B cell (primary cell): Measurements from ENCODE around the gene TENM4. TPM values are rescaled to one million over a fixed set of nuclear protein-coding genes. Genes with fewer than 3 reads are reported as not detected.
"Not testable (repeated sequence)": the region's sequence is repeated elsewhere in the genome, so short reads cannot be mapped to it uniquely, and the experiment has no call there.

Experiments used
- ATAC-seq: fragments of 200-7000 bp; cut with Tn5 transposase; one replicate; pipeline ENCODE4 v1.10.0; 2021; ENCODE audit warnings: low read depth, mild to moderate bottlenecking, moderate number of reproducible peaks, moderate library complexity
- CTCF ChIA-PET: fragments of 350-600 bp; sonication (Branson Sonifier 250); formaldehyde crosslinking; loops from one replicate; lab custom pipeline; 2021; ENCODE audit warnings: antibody characterized with exemption, inconsistent platforms; lab: Charles Lee
- POLR2A ChIA-PET: fragments of 350-600 bp; sonication (Branson Sonifier 250); formaldehyde crosslinking; loops from one replicate; lab custom pipeline; 2021; ENCODE audit warnings: antibody characterized with exemption; lab: Charles Lee
- DNase-seq: peaks from one replicate; pipeline ENCODE4 v3.0.0; 2013
- H2AFZ ChIP-seq: 2 replicates; pipeline ENCODE4 v1.6.1; 2012; ENCODE audit warnings: mild to moderate bottlenecking, low read depth, low read length; ENCODE audit not compliant: insufficient read depth, poor library complexity, severe bottlenecking
- H3K27ac ChIP-seq, 2 donors: 1 replicate in 1 of 2; 2 replicates in 1 of 2; pipeline ENCODE4 v1.5.1; 2012 to 2013; ENCODE audit warnings: low read length in 2 of 2, mild to moderate bottlenecking in 2 of 2, moderate library complexity in 1 of 2
- H3K27me3 ChIP-seq, 4 experiments: fragments of 200-600 bp in 1 of 4; sonication (generic) in 1 of 4; replicated peaks in 1 of 4; 1 replicate in 2 of 4; 2 replicates in 2 of 4; pipeline versions ENCODE4 v1.6.1 to v1.7.0; 2013 to 2016; ENCODE audit warnings: low read length in 3 of 4, mild to moderate bottlenecking in 2 of 4, mixed read lengths in 1 of 4, moderate library complexity in 1 of 4; ENCODE audit not compliant: insufficient read depth in 4 of 4, control insufficient read depth in 3 of 4; ENCODE audit errors: control extremely low read depth in 1 of 4
- H3K36me3 ChIP-seq, 2 experiments: replicated peaks in 1 of 2; 1 replicate in 1 of 2; 2 replicates in 1 of 2; pipeline versions ENCODE4 v1.6.1 to v1.7.1; 2013; ENCODE audit warnings: low read length in 1 of 2; ENCODE audit not compliant: insufficient read depth in 2 of 2, control insufficient read depth in 1 of 2; ENCODE audit errors: control extremely low read depth in 1 of 2, extremely low read depth in 1 of 2
- H3K4me1 ChIP-seq, 2 donors: fragments of 200-600 bp in 1 of 2; sonication (generic) in 1 of 2; 1 replicate in 1 of 2; 2 replicates in 1 of 2; pipeline versions ENCODE4 v1.5.1 to v1.6.1; 2013 to 2017; ENCODE audit warnings: low read length in 2 of 2; ENCODE audit not compliant: control insufficient read depth in 2 of 2, insufficient read depth in 2 of 2
- H3K4me2 ChIP-seq: replicated peaks from 2 replicates; pipeline ENCODE3; 2012; ENCODE audit warnings: mild to moderate bottlenecking, low read depth, low read length; ENCODE audit not compliant: poor library complexity, severe bottlenecking
- H3K4me3 ChIP-seq, 5 experiments: fragments of 200-600 bp in 1 of 5; sonication (generic) in 1 of 5; 1 replicate in 3 of 5; 2 replicates in 2 of 5; pipeline versions ENCODE4 v1.5.1 to v1.7.0; 2011 to 2016; ENCODE audit warnings: low read length in 4 of 5, mild to moderate bottlenecking in 4 of 5, low read depth in 2 of 5, control low read depth in 1 of 5, moderate library complexity in 1 of 5; ENCODE audit not compliant: insufficient read depth in 1 of 5; ENCODE audit errors: control extremely low read depth in 1 of 5, extremely low read depth in 1 of 5
- H3K79me2 ChIP-seq: fragments of 200-600 bp; sonication (generic); one replicate; pipeline ENCODE4 v1.6.0; 2016; ENCODE audit warnings: low read length; ENCODE audit not compliant: control insufficient read depth, insufficient read depth
- H3K9ac ChIP-seq: fragments of 200-600 bp; sonication (generic); 2 replicates; pipeline ENCODE4 v1.6.1; 2017; ENCODE audit warnings: mild to moderate bottlenecking, low read length, moderate library complexity
- H3K9me3 ChIP-seq, 3 donors: one replicate each; pipeline versions ENCODE4 v1.6.1 to v1.7.1; 2013; ENCODE audit warnings: low read length in 2 of 3; ENCODE audit not compliant: control insufficient read depth in 2 of 3, insufficient read depth in 1 of 3; ENCODE audit errors: control extremely low read depth in 1 of 3
- H4K20me1 ChIP-seq: 2 replicates; pipeline ENCODE4 v1.6.0; 2012; ENCODE audit warnings: mild to moderate bottlenecking, low read length; ENCODE audit not compliant: insufficient read depth, control insufficient read depth, poor library complexity, severe bottlenecking
- H3K27ac Mint-ChIP-seq: one replicate; pipeline ENCODE4 v1.8.0; 2021; ENCODE audit warnings: mixed read lengths
- H3K27me3 Mint-ChIP-seq: one replicate; pipeline ENCODE4 v1.8.0; 2021; ENCODE audit warnings: mixed read lengths
- H3K4me1 Mint-ChIP-seq: one replicate; pipeline ENCODE4 v1.8.0; 2021; ENCODE audit warnings: mixed read lengths
- H3K4me3 Mint-ChIP-seq: one replicate; pipeline ENCODE4 v1.8.0; 2021; ENCODE audit warnings: mixed read lengths
- H3K9me3 Mint-ChIP-seq: one replicate; pipeline ENCODE4 v1.8.0; 2022; ENCODE audit warnings: mixed read lengths; ENCODE audit not compliant: insufficient read depth
- EZH2 ChIP-seq: IDR thresholded peaks from 2 replicates; pipeline ENCODE4 v1.6.1; 2012; ENCODE audit warnings: borderline replicate concordance, low read depth, mild to moderate bottlenecking, moderate library complexity, low read length; ENCODE audit not compliant: insufficient read depth, poor library complexity, severe bottlenecking
- WGBS: methylation state at CpG from one replicate; pipeline ENCODE4 v1.1.5; 2013; ENCODE audit warnings: missing lambda C conversion rate; ENCODE audit not compliant: insufficient coverage; 5-methylcytosine and 5-hydroxymethylcytosine counted together
- intact Hi-C: fragments of 100-400 bp; cut with micrococcal nuclease; formaldehyde crosslinking; loops from one replicate; pipeline ENCODE4 v1.10.0; 2022
- polyA plus RNA-seq: library from polyadenylated mRNA; depleted of rRNA; stranded (reverse); fragments of >200 nt; gene quantifications from 2 replicates; pipeline ENCODE4 v1.2.3, GENCODE V29; 2012
- total RNA-seq, 2 donors: library from RNA; stranded (reverse); fragments of 120-200 nt in 1 of 2; gene quantifications; 1 replicate in 1 of 2; 2 replicates in 1 of 2; pipeline versions ENCODE4 v1.2.3 to v1.2.4, GENCODE V29; 2013 to 2022
- TF ChIP-seq, protein P1 (sequence below): fragments of 200-600 bp; IDR thresholded peaks from one replicate; pipeline ENCODE4 v1.8.0; 2022; ENCODE audit warnings: antibody characterized with exemption, mild to moderate bottlenecking

TENM4 gene
- total and polyA plus RNA-seq, 2 donors (not counting 1 experiment from before 2014, with no cell fraction given): 0.09 to 5.7 TPM

DNA sequence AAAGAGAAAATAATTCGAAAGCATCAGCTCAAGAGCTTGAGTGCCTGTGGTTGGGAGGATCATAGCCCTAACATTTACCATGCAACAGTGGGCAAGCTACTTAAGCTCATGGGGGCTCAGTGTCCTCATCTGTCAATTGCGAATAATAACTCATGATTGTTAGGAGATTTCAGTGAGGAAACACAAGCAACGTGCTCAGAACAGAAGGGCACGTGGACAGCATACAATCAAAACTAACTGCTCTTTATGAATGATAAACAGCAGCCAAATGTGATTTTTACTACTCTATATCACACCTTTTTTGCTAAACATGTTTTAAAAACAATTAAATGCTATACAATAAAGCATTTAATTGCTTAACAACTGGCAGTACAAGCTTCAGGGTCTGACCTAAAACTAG is 556.1 kb downstream of the TENM4 start:
- H3K79me2 ChIP-seq: no peaks in the 10 kb centered on the region
- CTCF ChIA-PET: no interaction called here
- no peaks in the 10 kb centered on the region for H4K20me1 ChIP-seq
- ATAC-seq: no peak
- WGBS: 90% methylated on average over 3 of the region's 4 CpGs
- H3K27me3 Mint-ChIP-seq: no peaks in the 10 kb centered on the region
- H3K4me2 ChIP-seq: no peak overlapping the region
- H3K9ac ChIP-seq: no peak overlapping the region
- H3K4me1 Mint-ChIP-seq: no peaks in the 10 kb centered on the region
- no peak overlapping the region for H2AFZ ChIP-seq
- no peaks in the 10 kb centered on the region for H3K36me3 ChIP-seq
- H3K9me3 ChIP-seq: peaks cover 0 to under 1% (median 0%) of the 10 kb centered on the region in 3 donors
- intact Hi-C loops: no loop called here
- H3K9me3 Mint-ChIP-seq: no peaks in the 10 kb centered on the region
- no peaks in the 10 kb centered on the region for H3K27me3 ChIP-seq
- DNase-seq: no peak
- no peak overlapping the region for H3K27ac Mint-ChIP-seq
- H3K4me3 Mint-ChIP-seq: no peak overlapping the region
- TF ChIP-seq EZH2: no peak
- TF ChIP-seq, protein P1, sequence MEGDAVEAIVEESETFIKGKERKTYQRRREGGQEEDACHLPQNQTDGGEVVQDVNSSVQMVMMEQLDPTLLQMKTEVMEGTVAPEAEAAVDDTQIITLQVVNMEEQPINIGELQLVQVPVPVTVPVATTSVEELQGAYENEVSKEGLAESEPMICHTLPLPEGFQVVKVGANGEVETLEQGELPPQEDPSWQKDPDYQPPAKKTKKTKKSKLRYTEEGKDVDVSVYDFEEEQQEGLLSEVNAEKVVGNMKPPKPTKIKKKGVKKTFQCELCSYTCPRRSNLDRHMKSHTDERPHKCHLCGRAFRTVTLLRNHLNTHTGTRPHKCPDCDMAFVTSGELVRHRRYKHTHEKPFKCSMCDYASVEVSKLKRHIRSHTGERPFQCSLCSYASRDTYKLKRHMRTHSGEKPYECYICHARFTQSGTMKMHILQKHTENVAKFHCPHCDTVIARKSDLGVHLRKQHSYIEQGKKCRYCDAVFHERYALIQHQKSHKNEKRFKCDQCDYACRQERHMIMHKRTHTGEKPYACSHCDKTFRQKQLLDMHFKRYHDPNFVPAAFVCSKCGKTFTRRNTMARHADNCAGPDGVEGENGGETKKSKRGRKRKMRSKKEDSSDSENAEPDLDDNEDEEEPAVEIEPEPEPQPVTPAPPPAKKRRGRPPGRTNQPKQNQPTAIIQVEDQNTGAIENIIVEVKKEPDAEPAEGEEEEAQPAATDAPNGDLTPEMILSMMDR: no peak
- POLR2A ChIA-PET: no interaction called here
- H3K27ac ChIP-seq: no peak overlapping the region
- H3K4me1 ChIP-seq: no peaks in the 10 kb centered on the region
- H3K4me3 ChIP-seq: no peak overlapping the region

DNA sequence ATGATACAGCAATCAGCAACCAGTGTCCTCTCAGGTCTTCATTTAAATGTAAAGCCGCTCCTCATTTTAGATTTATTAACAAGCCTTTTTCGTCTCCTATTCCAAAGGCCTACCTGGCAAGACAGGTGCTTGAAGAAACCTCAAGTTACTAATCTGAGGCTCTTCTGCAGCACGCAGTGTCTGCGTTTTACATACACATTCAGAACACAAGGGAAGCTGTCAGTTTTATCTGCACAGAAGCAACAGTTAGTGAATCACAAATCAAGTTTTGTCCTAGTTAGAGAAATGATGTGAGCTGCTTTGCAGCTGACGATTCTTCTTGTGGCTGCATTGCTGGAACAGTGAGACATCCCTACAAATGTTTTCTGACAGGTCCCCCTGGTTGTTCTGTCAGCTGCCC is 557.3 kb downstream of the TENM4 start:
- peaks cover 0 to 11% (median 0%) of the 10 kb centered on the region in 3 donors for H3K9me3 ChIP-seq
- H3K4me1 ChIP-seq: no peaks in the 10 kb centered on the region
- ChIA-PET CTCF (no interaction called here), POLR2A (no interaction called here)
- DNase-seq: no peak
- no peaks in the 10 kb centered on the region for H3K27me3 ChIP-seq
- H3K27ac ChIP-seq: no peak overlapping the region
- no peak overlapping the region for H3K4me3 Mint-ChIP-seq
- no peaks in the 10 kb centered on the region for H3K79me2 ChIP-seq
- H3K9ac ChIP-seq: no peak overlapping the region
- no peak overlapping the region for H2AFZ ChIP-seq
- no peak overlapping the region for H3K27ac Mint-ChIP-seq
- 93% methylated on average over 5 of the region's 5 CpGs for WGBS
- H3K4me1 Mint-ChIP-seq: no peaks in the 10 kb centered on the region
- H3K27me3 Mint-ChIP-seq: no peaks in the 10 kb centered on the region
- peaks cover 2% of the 10 kb centered on the region for H3K9me3 Mint-ChIP-seq
- H3K4me2 ChIP-seq: no peak overlapping the region
- no peak for ATAC-seq
- H4K20me1 ChIP-seq: no peaks in the 10 kb centered on the region
- intact Hi-C loops: no loop called here
- no peak overlapping the region for H3K4me3 ChIP-seq
- TF ChIP-seq, protein P1: no peak
- no peak for TF ChIP-seq EZH2
- H3K36me3 ChIP-seq: no peaks in the 10 kb centered on the region

DNA sequence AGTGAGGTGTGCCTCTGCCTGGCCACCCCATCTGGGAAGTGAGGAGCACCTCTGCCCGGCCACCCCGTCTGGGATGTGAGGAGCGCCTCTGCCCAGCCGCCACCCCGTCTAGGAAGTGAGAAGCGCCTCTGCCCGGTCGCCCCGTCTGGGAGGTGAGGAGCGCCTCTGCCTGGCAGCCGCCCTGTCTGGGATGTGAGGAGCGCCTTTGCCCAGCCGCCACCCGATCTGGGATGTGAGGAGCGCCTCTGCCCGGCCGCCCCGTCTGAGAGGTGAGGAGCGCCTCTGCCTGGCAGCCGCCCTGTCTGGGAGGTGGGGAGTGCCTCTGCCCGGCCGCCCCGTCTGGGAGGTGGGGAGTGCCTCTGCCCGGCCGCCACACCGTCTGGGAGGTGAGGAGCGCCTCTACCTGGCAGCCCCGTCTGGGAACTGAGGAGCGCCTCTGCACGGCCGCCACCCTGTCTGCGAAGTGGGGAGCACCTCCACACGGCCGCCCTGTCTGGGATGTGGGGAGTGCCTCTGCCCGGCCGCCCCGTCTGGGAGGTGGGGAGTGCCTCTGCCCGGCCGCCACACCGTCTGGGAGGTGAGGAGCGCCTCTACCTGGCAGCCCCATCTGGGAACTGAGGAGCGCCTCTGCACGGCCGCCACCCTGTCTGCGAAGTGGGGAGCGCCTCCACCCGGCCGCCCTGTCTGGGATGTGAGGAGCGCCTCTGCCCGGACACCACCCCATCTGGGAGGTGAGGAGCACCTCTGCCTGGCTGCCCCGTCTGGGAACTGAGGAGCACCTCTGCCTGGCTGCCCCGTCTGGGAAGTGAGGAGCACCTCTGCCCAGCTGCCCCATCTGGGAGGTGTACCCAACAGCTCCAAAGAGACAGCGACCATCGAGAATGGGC is 561.5 kb downstream of the TENM4 start:
- H3K4me2 ChIP-seq, H3K4me1 Mint-ChIP-seq, H4K20me1 ChIP-seq, POLR2A ChIA-PET, H3K27ac ChIP-seq, CTCF ChIA-PET, H2AFZ ChIP-seq, H3K27me3 Mint-ChIP-seq, H3K27me3 ChIP-seq, intact Hi-C loops, H3K36me3 ChIP-seq, H3K27ac Mint-ChIP-seq, H3K9ac ChIP-seq, H3K9me3 Mint-ChIP-seq, ATAC-seq, H3K4me1 ChIP-seq, H3K4me3 Mint-ChIP-seq, DNase-seq, H3K79me2 ChIP-seq, H3K4me3 ChIP-seq: not testable (repeated sequence)
- 95% methylated on average over 35 of the region's 54 CpGs for WGBS
- peaks cover 0 to 14% (median 0%) of the 10 kb centered on the region in 3 donors for H3K9me3 ChIP-seq
